Daoy (cell line): ENCODE data around the gene XXYLT1. TPM values are rescaled to one million over a fixed set of nuclear protein-coding genes. Genes with fewer than 3 reads are reported as not detected.

Source experiments
- DNase-seq: peaks from one replicate; pipeline ENCODE4 v3.0.0-alpha.2; 2015; ENCODE audit warnings: low read depth
- total RNA-seq: library from RNA; depleted of rRNA; stranded (reverse); fragments of >200 nt; shearing (Covaris generic); gene quantifications from 2 replicates; pipeline ENCODE4 v1.2.3, GENCODE V29; 2014; rRNA removed

The XXYLT1 gene
- total RNA-seq, 1 experiment from 2014 or later, result 20.9 TPM

GRCh38 chr3:195028877-195029606 lies 241.9 kb downstream of the XXYLT1 start:
- DNase-seq, result no peak

- DNase-seq, result no peak
Observed at GRCh38 chr3:195025884-195026200, 245.1 kb downstream of the XXYLT1 start.

DNA sequence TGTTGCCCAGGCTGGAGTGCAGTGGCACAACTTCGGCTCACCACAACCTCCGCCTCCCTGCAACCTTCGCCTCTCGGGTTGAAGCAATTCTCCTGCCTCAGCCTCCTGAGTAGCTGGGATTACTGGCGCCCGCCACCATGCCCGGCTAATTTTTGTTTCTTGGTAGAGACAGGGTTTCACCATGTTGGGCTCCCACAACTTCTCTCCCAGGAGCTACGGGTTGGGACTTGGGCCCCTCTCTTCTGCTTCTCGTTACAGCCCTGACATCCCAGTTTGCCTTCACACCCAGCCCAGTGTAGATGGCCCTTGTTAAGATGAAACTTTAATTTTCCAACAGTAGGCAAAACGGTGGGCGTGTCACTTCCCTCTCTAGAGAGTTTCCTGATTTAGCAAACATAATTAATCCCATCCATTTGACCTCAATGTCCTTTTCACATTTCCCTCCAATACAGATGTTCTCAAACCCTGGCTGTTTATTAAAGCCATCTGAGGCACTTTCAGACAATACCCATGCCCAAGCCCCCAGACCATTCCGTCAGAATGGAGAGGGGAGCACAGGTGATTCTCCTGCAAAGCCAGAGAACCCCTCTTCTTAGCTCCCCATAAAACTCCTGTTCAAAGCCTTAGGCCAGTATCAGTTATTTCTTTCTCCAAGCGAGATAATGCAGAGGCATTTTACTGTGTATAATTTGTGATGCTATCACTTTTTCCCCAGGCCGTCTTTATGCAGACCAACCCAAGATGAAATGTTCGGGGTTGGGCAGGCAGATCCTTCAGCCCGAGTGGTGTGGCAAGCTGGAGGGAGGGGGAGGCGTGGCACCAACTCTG lies 245.7 kb downstream of the XXYLT1 start:
- DNase-seq, result no peak

DNA sequence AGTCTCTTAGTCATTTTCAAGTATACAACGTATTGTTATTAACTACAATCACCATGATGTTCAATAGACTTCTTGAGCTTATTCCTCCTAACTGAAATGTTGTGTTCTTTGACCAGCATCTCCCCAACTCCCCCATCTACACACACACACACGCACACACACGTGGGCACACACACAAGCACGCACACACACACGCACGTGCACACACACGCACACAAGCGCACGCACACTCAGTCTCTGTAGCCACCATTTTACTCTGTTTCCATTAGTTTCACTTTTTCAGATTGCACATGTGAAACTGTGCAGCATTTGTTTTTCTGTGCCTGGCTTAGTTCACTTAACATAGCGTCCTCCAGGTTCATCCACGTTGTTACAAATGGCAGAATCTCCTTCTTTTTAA lies 247.0 kb downstream of the XXYLT1 start:
- no peak for DNase-seq

- DNase-seq, result no peak
Observed at GRCh38 chr3:195023576-195023975, 247.4 kb downstream of the XXYLT1 start.

- DNase-seq, result no peak
Observed at GRCh38 chr3:195021692-195022091, 249.3 kb downstream of the XXYLT1 start.

GRCh38 chr3:195020921-195021320 lies 250.0 kb downstream of the XXYLT1 start:
- DNase-seq, result no peak

DNA sequence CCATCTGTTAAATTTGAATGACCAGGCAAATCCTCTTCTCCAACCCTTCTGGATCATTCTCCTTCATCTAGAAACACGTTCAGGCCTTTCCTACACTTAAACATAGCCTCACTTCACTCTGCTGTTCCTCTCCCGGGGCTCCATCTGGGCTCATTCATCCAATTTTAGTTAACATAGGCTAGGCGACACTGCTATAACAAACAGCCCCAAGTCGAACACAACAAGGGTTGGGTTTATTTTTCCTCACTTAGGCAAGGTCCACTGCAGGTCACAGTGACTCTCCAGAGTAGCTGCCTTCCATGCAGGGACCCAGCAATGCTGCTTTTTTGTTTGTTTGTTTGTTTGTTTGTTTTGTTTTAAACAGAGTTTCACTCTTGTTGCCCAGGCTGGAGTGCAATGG lies 250.8 kb downstream of the XXYLT1 start:
- DNase-seq, result no peak

GRCh38 chr3:195019335-195019734 lies 251.6 kb downstream of the XXYLT1 start:
- DNase-seq, result no peak

Other genes with a start within 250 kb of the XXYLT1 start
- gene ACAP2, start 171.9 kb upstream of the XXYLT1 start, total RNA-seq, result 37.4 and 47.4 TPM in 2 replicates